GM12873 (cell line): ENCODE measurements around the gene CENPX.

ENCODE experiments used
- CTCF ChIP-seq: IDR thresholded peaks from 2 replicates; pipeline ENCODE4 v1.5.1; 2012; ENCODE audit warnings: low read depth, mild to moderate bottlenecking, moderate library complexity, low read length, control low read depth; ENCODE audit not compliant: insufficient read depth; ENCODE audit errors: missing control alignments

CENPX gene

DNA sequence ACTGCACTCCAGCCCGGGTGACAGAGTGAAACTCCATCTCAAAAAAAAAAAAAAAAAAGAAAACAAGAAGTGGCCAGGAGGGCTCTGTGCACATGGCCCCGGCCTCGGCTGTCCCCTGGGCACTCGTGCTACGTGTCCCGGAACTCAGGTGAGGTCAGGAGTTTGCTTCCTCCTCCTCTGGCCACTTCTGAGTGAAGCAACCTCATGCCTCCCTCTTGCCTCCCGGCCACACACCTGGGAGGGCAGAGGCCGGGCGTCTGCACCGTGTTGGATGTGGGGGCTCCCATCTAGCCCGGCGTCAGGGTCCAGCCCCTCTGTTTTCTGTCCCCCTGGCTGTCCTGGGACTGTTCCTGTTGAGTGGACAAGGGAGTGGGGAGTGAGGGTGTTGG, 23.1 kb downstream of the CENPX start:
- TF ChIP-seq CTCF: no peak

DNA sequence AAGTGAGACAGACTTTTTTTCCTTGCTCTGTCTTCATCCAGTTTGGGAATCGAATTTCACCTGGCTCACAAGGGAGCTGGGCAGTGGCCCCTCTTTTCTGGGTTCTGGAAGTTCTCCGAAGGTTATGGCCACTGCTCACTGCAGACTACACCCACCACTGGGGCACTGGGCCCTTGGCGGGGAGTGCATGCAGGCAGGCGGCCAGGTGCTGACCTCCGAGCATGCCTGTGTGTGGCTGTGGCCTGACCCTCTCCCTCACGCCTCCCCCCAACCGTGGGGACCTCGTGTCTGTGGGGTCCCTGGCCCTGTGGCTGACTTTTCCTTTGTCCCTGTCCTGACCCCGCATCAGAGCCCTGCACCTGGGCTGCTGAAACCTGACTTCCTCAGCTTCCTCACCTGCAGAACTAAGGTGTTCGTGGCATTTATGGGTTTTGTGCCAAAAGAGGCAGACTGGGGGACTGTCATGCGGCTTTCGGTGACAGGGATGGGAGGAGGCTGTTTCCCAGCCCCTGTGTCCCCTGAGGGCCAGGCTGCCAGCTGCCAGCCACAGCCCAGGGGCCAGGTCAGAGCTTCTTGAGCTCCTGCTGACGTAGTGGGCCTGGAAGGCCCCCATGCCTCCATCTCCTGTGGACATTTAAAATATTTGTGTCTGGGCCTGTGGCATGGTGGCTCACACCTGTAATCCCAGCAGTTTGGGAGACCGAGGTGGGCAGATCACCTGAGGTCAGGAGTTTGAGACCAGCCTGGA, 23.8 kb downstream of the CENPX start:
- TF ChIP-seq CTCF: no peak

GRCh38 chr17:81998212-81998611, 24.5 kb downstream of the CENPX start:
- no peak for TF ChIP-seq CTCF

DNA sequence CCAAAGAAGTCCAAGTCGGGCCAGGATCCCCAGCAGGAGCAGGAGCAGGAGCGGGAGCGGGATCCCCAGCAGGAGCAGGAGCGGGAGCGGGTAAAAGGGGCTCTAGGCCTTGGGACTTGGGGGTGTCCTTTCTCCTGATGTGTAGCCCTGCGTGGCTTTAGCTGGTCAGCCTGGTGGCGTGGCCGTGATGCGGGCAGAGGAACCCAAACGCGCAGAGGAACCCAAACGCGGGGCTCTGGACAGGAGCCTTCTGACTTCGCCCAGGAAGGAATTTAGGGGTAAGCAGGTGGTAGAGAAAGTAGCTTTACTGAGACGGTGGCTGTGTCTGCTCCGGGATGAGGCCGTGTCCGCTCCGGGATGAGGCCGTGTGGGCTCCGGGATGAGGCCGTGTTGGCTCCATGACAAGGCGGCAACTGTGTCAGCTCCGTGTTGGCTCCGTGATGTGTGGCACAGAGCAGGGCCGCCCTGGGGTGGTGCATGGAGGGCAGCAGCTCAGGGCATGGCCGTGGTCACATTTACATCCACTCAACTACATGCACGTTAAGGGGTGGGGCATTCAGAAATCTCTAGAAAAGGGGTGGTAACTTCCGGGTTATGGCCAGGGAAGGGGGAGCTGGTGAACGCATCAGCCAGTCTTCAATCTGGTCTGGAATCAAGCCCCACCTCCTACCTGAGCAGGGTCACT, 25.8 kb downstream of the CENPX start:
- TF ChIP-seq CTCF: no peak

- TF ChIP-seq CTCF: no peak
These were observed 26.4 kb downstream of the CENPX start for GRCh38 chr17:81996232-81996756.

DNA sequence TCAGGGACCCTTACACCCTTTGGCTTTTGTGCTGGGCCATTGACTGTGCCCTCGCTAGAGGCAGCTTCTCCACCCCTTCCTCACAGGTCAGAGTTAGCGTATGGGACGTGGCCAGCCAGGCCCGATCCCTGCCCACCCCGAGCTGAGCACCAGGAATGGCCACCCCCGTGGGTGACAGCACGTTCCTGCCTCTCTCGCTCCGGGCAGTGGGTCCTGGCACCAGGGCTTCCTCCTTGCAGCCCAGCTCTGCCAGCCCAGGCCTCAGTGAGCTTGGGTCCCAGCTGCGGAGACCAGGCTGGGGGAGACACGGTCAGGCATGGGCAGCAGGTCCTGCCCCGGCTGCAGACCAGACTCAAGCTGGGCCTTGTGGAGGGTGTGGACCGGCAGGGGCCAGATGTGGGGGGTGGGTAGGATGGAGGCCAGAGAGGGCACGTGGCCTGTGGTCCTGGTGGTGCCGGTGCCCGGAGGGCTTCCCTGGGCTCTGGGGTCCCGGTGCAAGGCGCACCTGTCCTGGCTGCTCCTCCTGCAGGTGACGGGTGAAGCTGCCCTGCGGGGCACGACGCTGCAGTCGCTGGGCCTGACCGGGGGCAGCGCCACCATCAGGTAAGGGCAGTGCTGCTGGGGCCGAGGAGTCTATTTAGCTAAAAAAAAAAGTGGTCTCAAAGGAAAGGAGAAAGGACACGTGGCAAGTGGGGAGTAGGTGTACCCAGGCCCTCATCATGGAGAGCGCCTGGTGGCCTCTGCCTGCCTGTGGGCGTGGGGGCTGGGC, 27.0 kb downstream of the CENPX start:
- no peak for TF ChIP-seq CTCF
